HG03432 (cell line): ENCODE measurements around the gene CASS4.

ENCODE experiments used
- ATAC-seq: cut with Tn5 transposase; IDR thresholded peaks from one replicate; pipeline ENCODE4 v1.9.1; 2021; ENCODE audit warnings: mild to moderate bottlenecking, moderate library complexity; ENCODE audit not compliant: unreplicated experiment

CASS4 gene

DNA sequence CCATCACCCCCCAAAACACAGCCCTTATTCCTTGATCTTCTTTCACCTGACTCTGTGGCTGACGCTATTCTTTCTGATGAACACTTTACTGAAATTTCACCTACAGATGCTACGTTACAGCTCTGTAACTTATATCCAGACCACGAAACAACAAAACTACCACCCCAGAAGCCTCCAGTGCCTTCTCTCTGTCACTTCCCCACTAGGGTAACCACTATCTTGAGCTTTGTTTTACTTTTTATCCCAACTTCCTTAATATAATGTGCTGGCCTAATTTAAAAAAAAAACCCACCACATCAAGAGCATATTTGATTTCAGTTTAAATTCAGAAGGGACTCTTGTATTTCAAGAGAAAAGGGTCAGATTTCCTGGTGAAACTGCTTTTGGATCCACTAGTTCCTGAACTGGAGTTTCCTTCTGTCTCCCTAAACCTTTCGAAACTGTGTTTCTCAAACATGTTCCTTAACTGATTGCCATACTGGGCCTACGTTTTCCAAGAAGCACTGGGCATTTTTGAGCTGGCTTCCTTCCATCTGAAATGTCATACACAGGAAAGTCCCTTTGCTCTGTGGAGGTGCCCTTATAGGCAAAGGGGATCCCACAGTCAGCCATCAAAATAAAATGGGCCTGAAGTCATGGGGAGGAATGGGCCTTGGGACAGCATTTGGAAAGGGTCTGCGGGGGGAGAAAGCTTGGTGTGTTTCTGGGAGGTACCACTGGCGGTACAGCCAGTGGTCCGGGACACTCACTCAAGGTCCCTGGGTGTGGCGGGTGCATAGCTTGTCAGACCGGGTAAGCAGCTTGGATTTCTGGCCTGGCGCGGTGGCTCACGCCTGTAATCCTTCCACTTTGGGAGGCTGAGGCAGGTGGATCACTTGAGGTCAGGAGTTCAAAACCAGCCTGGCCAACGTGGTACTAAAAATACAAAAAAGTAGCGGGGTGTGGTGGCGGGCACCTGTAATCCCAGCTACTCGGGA lies 30.6 kb downstream of the CASS4 start:
- no peak for ATAC-seq

DNA sequence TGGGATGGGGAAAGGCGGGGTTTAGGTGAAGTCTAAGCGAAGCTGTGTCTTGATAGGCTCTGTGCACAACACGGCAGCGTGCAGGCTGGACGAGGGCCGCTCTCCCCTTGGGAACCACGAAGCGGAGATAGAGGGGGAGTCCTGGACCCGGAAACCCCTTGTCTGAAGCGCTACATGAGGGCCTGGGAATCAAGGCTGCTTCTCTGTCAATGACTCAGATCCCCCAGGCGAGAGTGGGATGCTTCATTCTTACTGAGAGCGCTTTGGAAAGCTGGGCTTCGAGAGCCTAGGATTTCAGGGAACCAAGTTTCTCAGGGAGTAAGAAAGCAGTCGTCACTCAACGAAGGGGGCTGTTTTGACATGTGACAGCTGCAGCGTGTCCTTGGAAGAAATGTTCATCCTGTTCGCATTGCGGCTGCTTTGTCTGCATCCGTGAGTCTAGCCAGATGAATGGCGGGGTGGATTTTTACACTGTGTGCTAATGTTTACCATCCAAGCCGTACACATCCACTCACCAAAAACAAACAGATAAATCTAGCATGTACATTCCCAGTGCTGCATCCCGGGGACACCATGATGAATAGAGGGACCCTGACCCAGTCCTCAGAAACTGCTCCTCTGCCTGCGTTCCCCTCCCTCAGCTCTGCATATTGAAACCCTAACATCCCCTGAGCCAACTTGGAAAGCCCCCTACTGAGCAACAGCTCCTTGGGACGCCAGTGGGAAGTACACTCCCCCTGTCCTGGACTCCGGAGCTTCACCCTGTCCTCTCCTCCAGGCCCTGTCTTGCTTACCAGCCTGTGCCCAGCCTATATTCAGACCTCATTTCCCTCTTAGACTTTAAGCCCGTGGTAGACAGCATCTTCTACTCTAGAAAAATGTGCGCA lies 31.8 kb downstream of the CASS4 start:
- no peak for ATAC-seq

DNA sequence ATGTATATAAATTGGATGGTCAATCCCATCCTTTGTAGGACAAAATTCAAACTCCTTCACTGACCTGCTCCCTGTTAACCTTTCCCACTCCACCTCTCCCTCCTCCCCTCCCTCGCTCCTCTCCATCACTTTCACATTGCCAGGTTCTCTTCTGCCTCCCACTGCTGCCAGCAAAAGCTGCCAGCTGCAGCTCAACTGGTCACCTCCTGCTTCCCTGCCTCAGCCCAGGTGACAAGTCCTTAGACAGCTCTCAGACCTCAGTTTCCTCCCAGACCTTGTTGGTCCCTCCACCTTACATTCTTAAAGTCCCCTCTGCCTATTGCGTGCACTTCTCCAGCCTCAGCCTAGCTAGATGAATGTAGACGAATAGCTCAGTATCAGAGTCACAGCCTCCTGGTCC lies 33.1 kb downstream of the CASS4 start:
- ATAC-seq: no peak

DNA sequence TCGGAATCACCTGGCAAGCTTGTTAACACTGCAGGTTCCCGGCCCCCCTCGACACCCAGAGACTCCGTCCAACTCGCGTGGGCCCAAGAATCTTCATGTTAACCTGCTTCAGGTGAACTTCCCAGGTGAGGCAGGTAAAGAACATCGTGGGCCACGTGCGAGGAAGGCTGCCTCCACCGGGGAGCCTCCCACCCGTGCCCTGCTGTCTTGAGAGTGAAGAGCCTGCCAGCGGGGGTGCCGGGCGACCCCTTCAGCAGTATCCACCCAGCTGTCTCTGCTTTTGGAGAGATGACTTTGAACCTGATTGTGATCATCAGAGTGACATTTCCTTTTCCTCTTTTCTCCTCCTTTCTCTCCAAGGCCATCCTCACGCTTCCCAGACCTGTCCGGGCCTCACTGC lies 33.5 kb downstream of the CASS4 start:
- no peak for ATAC-seq

DNA sequence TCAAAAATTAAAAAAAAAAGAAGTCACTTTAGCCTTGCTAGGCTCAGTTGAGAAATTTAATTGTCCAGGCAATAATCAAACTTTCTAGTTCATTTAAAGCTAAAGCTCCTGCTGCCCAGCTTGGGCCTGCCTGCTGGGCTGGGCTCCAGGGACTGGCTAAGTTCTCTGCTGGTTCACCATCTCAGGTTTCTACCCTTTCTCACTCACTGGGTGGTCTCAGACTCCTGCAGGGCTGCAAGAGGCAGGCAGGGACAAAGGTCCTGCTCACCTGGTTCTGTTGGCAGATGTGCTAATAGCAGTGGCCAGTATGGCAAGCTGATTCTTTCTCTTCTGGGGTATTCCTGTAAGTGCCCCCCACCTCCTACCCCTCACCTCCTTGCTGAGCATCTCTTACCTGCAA lies 35.2 kb downstream of the CASS4 start:
- ATAC-seq: no peak

DNA sequence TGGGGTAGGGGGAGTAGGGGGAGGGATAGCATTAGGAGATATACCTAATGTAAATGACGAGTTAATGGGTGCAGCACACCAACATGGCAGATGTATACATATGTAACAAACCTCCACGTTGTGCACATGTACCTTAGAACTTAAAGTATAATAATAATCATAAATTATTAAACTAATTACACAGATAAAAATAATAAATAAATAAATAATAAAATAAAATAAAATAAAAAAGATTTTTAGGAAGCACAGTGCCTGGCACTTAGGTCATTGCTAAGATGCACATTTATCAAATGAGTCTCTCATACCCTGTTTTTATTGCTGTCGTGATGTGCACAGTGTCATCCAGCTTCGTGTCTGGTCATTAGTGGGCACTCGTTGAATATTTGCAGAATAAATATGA lies 37.4 kb downstream of the CASS4 start:
- ATAC-seq: no peak

DNA sequence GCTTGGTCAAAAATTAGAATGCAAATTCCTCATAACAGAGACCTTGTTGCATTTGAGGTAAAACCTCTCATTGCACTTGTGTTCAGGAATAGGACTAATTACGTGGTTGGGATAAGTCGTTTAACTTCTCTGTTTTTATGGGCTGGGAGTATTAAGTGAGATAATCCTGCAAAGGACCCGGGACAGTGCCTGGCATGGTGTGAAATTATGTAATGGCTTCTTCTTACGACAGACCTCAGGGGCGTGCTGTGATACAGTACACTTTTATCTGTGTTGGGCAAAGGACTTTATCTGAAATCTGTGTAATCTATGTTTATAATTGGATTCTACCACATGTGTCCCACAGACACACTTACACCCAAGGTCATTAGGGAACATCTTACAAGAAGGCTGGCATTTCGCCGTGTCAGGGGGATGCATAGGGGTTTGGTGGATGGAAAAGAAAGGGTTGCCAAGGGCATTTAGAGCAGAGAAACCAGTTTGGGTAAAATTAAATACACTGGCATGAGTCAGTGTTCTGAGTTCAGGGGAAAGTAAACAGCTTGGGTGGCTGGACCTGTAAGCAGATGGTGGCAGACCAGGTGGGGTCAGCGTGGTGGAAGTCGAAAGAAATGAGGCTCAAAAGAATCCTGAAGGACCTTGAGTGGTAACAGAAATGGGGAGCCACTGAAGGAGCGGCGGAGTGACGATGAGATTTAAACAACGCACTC lies 39.2 kb downstream of the CASS4 start:
- ATAC-seq: no peak

DNA sequence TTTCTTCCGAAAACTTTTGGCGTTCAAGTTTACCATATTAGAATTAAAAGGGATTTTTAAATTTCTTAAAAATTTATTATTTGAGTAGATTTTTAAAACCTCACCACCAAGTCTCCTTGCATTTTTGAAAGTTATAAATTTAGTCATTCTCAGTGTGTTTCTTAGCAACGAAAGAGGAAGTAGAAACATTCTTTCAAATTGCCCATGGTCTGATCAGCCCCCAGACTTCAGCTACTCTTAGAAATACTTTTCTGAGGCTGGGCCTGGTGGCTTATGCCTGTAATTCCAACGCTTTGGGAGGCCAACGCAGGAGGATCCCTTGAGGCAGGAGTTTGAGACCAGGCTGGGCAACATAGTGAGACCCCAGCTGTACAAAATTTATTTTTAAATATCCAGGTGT lies 41.3 kb downstream of the CASS4 start:
- ATAC-seq: peak; percentile 74

DNA sequence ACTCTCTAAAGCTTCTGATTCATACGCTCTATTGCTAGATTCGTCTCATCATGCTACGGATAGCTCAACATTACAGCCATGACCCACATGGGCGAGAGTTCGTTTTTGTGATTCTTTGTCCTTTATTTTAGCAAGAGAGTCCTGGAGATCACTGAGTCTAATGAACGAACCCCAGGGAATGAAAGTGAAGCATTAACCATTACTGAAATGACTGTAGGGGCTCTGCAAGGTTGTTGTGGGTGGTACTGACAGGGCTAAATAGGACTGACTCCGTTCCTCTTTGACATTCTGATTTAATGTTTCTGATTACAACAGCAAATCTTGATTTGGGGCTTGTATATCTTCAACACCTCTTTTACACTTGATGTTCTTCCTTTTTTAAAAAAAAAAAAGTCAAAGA lies 42.7 kb downstream of the CASS4 start:
- peak; percentile 92 for ATAC-seq

DNA sequence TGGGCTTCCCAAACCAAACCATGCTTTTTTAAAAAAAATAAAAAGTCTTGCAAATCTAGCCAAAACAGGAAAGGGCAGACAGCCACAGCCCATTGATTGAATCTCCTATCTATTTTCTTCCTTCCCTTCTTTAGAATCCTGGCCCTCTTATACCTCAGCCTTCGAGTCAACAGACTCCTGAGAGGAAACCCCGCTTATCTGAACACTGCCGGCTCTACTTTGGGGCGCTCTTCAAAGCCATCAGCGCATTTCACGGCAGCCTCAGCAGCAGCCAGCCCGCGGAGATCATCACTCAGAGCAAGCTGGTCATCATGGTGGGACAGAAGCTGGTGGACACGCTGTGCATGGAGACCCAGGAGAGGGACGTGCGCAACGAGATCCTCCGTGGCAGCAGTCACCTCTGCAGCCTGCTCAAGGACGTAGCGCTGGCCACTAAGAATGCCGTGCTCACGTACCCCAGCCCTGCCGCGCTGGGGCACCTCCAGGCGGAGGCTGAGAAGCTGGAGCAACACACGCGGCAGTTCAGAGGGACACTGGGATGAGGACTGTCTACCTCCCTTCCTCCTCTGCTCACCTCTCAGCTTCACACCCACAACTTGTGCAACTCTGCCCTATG lies 46.3 kb downstream of the CASS4 start:
- no peak for ATAC-seq

DNA sequence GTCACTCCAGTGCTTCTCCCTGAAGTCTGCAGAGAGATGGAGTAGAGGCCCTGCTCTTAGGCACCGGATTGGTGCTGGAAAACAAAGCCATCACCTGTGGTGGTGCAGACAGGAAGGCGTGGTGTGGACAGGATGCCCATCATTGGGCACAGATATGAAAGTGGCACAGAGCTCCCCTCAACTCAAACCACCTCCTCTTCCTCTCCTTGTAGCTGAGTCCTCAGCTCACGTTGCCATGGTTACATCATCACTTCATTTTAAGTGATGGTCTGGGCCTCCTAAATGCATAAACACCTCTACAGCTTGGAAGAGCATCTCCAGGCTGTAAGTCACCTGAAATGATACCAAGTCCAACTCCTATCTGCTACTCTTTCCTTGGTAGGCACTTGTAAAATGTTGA lies 48.4 kb downstream of the CASS4 start:
- ATAC-seq: no peak

DNA sequence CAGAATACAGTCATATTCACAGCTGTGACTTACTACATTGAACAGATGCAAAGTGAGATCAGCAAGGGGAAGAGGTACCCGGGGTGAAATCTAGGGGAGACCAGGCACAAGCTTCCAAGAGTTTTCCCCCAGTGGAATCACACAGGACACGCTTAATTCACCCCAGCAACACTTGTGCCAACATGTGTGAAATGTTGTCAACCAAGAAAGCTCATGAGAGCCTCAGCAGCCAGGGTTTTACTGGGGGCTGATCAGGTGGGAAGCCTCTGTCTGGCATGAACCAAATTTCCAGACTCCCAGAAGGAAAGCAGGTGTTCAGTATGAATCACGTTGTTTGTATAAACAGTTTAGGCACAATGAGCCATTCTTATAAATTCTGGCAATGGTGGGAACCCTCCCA lies 49.5 kb downstream of the CASS4 start:
- ATAC-seq: no peak

DNA sequence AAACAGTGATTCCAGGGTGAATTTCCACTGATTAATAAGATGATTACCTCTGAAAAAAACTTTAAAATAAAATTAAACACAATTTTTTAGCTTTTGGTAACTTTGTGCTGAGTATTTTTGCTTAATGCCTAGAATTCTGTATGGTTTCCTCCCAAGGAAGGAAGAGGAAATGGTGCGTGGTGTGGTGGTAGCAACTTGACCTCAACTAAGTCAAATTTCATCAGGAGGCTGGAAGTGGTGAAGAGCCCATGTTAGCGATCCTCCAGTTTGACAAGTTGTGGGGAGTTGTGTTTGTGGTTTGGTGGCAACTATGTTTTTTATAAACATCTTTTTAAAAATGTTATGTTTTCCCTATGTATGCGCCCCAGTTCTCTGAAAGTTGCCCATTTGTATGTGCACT lies 51.4 kb downstream of the CASS4 start:
- ATAC-seq: no peak

DNA sequence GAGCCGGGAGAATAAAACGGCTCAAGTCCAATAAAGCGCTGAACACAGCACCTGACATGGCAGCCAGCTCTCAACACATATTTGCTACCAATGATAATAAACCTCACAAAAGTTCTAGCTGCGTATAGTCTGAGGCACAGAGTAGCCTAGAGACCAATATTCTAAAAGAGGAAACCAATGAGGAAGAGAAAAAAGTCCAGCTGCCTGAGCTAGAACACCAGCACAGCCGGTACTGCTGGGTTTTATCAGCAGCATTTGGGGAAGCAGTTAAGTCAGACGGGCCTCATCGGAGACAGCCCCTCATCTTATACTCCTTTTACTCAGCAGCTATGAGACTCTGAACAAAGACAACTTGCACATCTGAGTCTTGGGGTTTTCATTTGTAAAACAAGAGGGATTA lies 53.9 kb downstream of the CASS4 start:
- ATAC-seq: no peak

DNA sequence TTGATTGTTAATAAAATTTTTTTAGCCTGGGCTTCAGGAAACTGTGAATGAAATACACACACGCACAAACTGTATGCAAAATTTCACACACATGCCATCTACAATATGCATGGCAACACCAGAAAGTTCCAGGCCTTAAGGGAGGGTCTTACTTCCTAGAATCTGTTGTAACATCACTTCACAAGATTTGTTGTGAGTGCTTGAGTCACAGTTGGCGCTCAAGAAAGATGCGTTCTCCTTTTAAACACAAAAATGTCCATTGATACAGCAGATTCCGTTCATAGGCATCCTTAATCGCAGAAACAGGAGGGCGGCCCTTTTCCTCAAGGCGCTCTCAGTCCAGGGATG lies 55.9 kb downstream of the CASS4 start:
- peak; percentile 3 for ATAC-seq

DNA sequence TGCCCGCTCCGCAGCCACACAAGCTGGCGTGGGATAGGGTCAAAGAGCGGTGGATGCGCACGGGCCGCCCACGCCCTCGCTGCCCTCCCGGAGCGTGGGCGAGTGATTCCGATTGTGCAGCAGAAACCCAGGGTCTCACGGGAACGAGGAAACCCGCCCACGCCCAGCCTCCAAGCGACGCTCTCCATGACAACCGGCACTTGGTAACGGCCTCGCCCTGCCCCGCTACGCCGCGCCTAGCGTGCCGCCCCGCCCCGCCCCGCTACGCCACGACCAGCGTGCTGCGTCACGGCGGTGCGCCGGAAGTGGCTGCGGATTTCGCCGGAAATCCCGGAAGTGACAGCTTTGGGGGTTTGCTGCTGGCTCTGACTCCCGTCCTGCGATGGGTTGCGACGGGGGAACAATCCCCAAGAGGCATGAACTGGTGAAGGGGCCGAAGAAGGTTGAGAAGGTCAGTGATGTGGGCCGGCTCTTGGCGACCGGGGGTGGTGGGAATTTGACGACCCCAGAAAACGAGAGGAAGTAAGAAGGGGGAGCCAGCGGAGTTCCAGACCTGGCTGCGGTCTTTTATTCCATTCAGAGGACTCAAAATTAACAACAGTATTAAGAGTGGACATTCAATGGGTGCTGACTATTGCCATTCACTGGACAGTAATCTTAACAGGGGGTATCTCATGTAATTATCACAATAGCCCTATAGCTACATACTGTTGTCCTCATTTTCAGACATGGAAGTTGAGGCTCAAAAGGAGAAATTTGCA lies 56.4 kb downstream of the CASS4 start, which contains the start of gene RTF2:
TSS of gene RTF2 (plus strand) at position 312 of the 761 bp plus-strand sequence. CDS start at position 383, 71 bp downstream.
- peak; percentile 99 for ATAC-seq

DNA sequence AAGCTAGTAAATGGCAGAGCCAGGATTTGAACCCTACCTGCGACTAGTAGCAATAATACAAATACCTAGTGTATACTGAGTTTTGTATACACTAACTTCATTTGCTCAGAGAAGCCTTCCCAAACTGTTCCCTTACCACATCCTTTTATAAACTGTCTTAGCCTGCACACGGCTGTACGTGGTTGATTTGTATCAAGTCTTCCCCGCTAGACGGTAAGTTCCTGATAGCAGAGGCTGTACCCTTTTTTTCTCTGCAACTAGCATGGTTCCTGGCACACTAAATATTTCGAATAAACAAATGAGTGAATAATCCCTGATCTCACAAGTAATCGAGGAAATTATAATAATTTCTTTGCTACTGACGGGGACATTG lies 57.0 kb downstream of the CASS4 start:
- no peak for ATAC-seq

DNA sequence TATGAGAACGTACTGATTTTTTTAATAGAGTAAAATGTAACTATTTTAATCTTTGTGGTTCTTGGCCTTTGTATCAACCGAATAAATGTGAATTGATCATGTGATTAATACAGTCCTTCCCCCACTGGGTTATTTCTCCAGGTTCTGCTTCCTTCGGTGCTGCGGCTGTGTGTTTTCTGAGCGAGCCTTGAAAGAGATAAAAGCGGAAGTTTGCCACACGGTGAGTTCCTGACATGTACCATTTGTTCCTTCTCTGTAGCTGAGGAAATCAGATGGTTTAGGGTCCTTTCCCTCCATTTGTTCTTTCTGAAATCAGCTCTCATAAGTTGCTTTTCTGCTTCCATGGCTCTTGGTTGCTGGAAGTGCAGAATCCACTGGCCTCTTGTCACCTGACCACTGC lies 71.9 kb downstream of the CASS4 start:
- no peak for ATAC-seq

DNA sequence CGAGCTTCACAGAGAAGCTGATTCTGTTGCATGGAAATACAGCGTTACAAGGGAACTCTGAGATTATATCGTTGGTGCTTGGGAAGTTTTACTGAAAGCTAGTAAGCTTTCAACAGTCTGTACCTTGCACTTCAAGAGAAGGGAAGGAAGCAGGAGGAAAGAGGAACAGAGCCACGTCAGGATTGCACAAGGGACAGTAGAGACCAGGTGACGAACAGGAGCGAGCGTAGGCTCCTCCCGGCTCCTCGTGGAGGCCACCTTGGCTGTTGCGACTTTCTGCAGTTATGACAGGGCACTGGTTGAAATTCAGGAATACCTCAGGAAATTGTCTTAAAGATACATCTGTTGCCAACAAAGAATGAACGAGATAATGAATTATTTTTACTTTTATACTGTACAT lies 75.2 kb downstream of the CASS4 start:
- no peak for ATAC-seq

DNA sequence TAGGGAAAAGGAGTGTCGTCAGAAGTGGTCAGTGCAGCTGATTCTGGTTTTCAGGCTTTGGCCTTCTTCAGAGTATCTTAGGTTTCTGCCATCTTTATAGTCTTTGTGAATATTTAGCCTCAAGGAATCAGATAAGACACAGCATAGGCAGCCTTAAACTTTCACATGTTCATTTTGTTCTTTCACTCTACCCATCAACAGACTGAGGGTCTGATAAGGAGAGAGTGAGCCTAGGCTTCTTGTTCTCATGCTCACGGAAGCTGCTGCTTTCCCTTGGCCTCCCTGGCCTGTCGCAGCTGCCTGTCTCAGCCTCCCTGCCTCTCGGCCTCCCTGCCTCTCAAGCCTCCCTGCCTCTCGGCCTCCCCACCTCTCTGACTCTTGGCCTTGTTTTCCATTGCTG lies 76.5 kb downstream of the CASS4 start:
- ATAC-seq: no peak
